ENCODE measurements around the gene UBAP2L.
"Not testable (repeated sequence)": the region's sequence is repeated elsewhere in the genome, so short reads cannot be mapped to it uniquely, and the experiment has no call there.

Gene UBAP2L

DNA sequence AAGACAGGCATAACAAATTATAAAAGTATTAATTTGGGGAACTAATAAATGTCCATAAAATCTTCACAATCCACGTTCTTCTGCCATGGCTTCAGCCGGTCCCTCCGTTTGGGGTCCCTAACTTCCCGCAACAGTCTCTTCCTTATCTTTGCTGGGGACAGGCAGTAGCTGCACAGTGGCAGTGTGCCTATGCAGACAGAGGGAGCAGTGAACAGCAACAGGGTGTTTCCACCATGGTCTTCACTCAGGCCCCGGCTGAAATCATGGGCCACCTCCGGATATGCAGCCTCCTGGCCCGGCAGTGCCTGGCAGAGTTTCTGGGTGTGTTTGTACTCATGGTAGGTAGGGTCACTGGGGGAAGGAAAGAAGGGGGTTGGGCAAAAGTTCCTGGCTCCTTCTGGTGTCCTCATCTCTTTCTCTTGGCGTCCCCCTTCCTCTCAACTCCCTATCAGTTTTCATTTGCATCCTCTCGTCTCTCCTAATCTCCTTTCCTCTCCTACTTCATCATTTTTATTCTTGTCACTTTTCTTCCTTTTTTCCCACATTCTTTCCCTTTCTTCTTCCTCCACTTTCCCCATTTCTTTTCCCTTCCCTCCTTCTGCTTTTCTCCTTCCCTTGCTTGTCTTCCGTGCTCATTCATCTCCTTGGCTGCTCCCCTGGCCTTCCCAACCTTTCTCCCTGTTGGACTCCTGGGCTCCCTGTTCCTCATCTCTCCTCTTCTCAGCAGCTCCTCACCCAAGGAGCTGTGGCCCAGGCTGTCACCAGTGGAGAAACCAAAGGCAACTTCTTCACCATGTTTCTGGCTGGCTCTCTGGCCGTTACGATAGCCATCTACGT lies 91.7 kb downstream of the UBAP2L start:
- not testable (repeated sequence) for DNase-seq

DNA sequence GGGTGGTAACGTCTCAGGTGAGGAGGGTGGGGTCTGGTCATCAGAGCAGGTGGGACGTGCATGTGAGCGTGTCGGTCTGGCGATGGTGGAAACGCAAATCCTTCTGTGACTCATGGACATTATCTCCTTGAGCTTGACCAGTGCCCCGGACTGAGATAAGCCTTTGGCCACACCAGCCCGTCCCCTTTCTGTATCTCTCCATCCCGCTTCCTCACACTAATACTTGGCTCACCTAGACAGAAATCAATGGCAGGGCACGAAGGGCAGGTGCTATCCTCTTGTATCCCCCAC lies 92.3 kb downstream of the UBAP2L start:
- no peak for DNase-seq

DNA sequence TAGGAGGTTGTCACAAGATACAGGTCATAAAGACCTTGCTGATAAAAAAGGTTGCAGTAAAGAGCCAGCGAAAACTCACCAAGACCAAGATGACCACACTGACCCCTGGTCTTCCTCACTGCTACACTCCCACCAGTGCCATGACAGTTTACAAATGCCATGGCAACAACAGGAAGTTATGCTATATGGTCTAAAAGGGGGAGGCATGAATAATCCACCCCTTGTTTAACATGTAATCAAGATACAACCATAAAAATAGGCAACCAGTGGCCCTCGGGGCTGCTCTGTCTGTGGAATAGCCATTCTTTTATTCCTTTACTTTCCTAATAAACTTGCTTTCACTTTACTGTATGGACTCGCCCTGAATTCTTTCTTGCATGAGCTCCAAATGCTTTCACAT lies 93.5 kb downstream of the UBAP2L start:
- DNase-seq = not testable (repeated sequence)

DNA sequence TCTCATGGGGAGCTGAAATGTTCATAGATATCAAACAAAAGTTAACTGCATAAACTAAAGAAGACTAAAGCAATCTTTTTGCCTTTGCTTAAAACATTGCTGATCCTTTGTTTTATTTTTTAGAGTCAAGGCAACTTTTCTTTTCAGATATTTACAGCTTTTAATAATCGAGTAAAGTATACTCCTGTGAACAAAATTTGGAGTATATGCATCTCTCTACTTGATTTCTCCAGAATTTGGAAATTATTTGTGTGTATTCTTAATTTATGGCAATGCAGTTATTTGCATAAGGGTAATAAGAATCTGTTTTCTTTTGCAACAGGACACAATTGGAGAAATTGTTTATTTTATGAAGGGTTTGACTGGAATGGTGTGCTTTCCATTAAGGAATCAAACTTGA lies 95.9 kb downstream of the UBAP2L start:
- no peak for DNase-seq

DNA sequence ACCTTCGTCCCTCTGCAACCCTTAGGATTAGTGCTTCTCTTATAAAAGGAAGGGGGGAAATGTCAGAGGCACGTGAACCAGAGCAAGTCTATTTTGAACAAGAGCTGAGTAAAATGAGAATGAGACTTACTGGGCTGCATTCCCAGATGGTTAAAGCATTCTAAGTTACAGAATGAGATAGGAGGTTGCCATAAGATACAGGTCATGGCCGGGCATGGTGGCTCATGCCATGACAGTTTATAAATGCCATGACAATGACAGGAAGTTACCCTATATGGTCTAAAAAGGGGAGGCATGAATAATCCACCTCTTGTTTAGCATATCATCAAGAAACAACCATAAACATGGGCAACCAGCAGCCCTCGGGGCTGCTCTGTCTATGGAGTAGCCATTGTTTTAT lies 97.6 kb downstream of the UBAP2L start:
- no peak for DNase-seq
